Ovary (tissue), 3 donors: ENCODE results near the gene CDC20.

Source experiments
- EP300 ChIP-seq: sonication (generic); formaldehyde crosslinking; IDR thresholded peaks from one replicate; pipeline ENCODE4 v1.6.1; 2017; ENCODE audit warnings: antibody characterized with exemption
- POLR2A ChIP-seq: fragments of 450-650 bp; IDR thresholded peaks from one replicate; pipeline ENCODE4 v1.6.1; 2017; ENCODE audit warnings: antibody characterized with exemption, mild to moderate bottlenecking, moderate library complexity
- TF ChIP-seq, protein P1 (sequence below), 3 donors: fragments of 450-650 bp in 2 of 3; fragments of 200-600 bp in 1 of 3; IDR thresholded peaks; one replicate each; pipeline versions ENCODE4 v1.5.1 to v1.8.0; 2016 to 2022; ENCODE audit warnings: antibody characterized with exemption in 3 of 3, mild to moderate bottlenecking in 1 of 3
- donor health status: DM: no; HTN: no; CAD: no.

DNA sequence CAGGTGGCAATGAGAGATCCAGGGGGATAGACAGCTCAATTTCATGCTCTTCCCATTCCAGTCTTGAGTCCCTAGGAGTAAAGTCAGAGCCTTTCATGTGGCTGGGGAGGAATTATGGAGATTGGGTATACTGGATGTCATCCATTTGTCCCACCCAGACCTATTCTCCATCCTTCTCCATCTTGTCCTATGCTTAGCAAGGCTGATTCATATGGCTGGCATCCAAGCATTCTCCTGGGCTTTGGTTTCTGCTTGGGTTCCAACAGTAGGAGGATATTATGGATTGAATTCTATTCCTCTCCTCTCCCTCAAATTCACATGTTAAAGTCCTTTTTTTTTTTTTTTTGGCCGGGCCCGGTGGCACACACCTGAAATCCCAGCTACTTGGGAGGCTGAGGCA lies 3.8 kb upstream of the CDC20 start:
- TF ChIP-seq POLR2A = no peak
- TF ChIP-seq, protein P1, sequence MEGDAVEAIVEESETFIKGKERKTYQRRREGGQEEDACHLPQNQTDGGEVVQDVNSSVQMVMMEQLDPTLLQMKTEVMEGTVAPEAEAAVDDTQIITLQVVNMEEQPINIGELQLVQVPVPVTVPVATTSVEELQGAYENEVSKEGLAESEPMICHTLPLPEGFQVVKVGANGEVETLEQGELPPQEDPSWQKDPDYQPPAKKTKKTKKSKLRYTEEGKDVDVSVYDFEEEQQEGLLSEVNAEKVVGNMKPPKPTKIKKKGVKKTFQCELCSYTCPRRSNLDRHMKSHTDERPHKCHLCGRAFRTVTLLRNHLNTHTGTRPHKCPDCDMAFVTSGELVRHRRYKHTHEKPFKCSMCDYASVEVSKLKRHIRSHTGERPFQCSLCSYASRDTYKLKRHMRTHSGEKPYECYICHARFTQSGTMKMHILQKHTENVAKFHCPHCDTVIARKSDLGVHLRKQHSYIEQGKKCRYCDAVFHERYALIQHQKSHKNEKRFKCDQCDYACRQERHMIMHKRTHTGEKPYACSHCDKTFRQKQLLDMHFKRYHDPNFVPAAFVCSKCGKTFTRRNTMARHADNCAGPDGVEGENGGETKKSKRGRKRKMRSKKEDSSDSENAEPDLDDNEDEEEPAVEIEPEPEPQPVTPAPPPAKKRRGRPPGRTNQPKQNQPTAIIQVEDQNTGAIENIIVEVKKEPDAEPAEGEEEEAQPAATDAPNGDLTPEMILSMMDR (IDR thresholded peaks at IDR 0.05) = no peak
- no peak for TF ChIP-seq EP300
